ENCODE data around the gene SDCBP2. TPM values are rescaled to one million over a fixed set of nuclear protein-coding genes. Genes with fewer than 3 reads are reported as not detected.

Gene SDCBP2
- polyA plus RNA-seq, 1 of the 3 experiments (the other 2 are of a cell fraction) = 3.0 TPM

DNA sequence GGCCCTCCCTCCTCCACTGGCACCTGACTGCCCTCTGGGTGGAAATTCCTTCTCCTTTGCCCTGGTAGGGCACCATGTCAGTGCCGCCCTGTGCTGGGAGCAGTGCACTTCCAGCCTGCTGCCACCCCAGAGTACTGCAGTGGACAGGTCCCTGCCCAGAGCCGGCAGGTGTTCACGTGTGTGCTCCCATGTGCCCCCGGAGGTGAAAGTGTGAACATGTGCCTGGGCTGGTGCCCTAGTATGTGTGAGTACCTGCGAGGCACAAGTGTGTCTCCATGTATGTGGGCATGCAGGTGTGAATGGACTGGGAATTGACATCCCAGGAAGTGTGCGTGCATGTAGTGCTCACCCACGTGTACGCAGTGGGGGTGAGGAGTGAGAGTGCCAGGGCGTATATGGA, 29.4 kb downstream of the SDCBP2 start:
- H3F3A ChIP-seq (replicated peaks; ENCODE audit: insufficient read depth) = no peaks in the 10 kb centered on the region
- no peaks in the 10 kb centered on the region for H3K9me3 ChIP-seq
- TF ChIP-seq ELF1 (IDR thresholded peaks at IDR 0.05) (no peak), CTCF (IDR thresholded peaks at IDR 0.05) (peak; percentile 25; the same call in 1 of the 2 replicates)
- no peaks in the 10 kb centered on the region for H3K27me3 ChIP-seq (ENCODE audit: insufficient read depth)
- 98% methylated on average over 5 of the region's 9 CpGs for WGBS (ENCODE audit: low lambda C conversion rate)
- DNase-seq = peak; percentile 67
- H3K4me2 ChIP-seq = no peak overlapping the region
- H3K9me2 ChIP-seq = no peaks in the 10 kb centered on the region
- ChIA-PET POLR2A (no interaction called here), CTCF (interaction anchor here (1.2 to 2.9 kb wide), 2 partner anchors 15 to 167 kb away, joined by 6 to 11 read pairs; partner anchors contain the start of gene NSFL1C)
- no peak overlapping the region for H3K9ac ChIP-seq
- H3K4me1 ChIP-seq (ENCODE audit: control insufficient read depth in 1 of 2, insufficient read depth in 2 of 2, low read depth in 1 of 2, low read length in 1 of 2) = peaks cover 0 to 4% of the 10 kb centered on the region in 2 experiments; a peak in 1 of 4 replicates
- H4K20me1 ChIP-seq (ENCODE audit: insufficient read depth) = no peaks in the 10 kb centered on the region
- H2AFZ ChIP-seq (ENCODE audit: low read depth) = no peak overlapping the region
- H3K27ac ChIP-seq (ENCODE audit: low read depth in 2 of 2, low read length in 1 of 2) = no peak overlapping the region
- no peak overlapping the region for H3K4me3 ChIP-seq (ENCODE audit: low read depth in 2 of 2, low read length in 1 of 2)
- no peaks in the 10 kb centered on the region for H3K79me2 ChIP-seq (ENCODE audit: insufficient read depth)
- peaks cover 0 to 7% of the 10 kb centered on the region in 2 experiments for H3K36me3 ChIP-seq (replicated peaks in 1 of 2; ENCODE audit: control insufficient read depth in 1 of 2, insufficient read depth in 2 of 2, low read length in 1 of 2)

- no peak overlapping the region for H3K4me3 ChIP-seq (ENCODE audit: low read depth in 2 of 2, low read length in 1 of 2)
Observed at GRCh38 chr20:1298888-1299511, 29.9 kb downstream of the SDCBP2 start.

More at GRCh38 chr20:1298888-1299511, 29.9 kb downstream of the SDCBP2 start:
- peaks cover 0 to 4% of the 10 kb centered on the region in 2 experiments; a peak in 1 of 4 replicates for H3K4me1 ChIP-seq (ENCODE audit: control insufficient read depth in 1 of 2, insufficient read depth in 2 of 2, low read depth in 1 of 2, low read length in 1 of 2)
- no peaks in the 10 kb centered on the region for H3K79me2 ChIP-seq (ENCODE audit: insufficient read depth)
- no peaks in the 10 kb centered on the region for H3K9me2 ChIP-seq
- no peaks in the 10 kb centered on the region for H3K27me3 ChIP-seq (ENCODE audit: insufficient read depth)
- no peak overlapping the region for H3K4me2 ChIP-seq
- no peaks in the 10 kb centered on the region for H3K9me3 ChIP-seq
- no peak for DNase-seq
- H3K27ac ChIP-seq (ENCODE audit: low read depth in 2 of 2, low read length in 1 of 2) = no peak overlapping the region
- H3K9ac ChIP-seq = no peak overlapping the region
- POLR2A ChIA-PET = interaction anchor here (0.6 kb wide), 1 partner anchor 9 kb away, joined by 3 read pairs; no protein-coding TSS in a partner anchor
- no peaks in the 10 kb centered on the region for H3F3A ChIP-seq (replicated peaks; ENCODE audit: insufficient read depth)
- 87% methylated on average over 10 of the region's 10 CpGs for WGBS (ENCODE audit: low lambda C conversion rate)
- no peak overlapping the region for H2AFZ ChIP-seq (ENCODE audit: low read depth)
- TF ChIP-seq TCF12 (IDR thresholded peaks at IDR 0.05) = no peak
- no peak for TF ChIP-seq EP300 (IDR thresholded peaks at IDR 0.05; ENCODE audit: borderline replicate concordance in 1 of 2, low read depth in 1 of 2, low read length in 1 of 2)
- no peak for TF ChIP-seq NRF1 (IDR thresholded peaks at IDR 0.05; ENCODE audit: low read depth, low read length)
- TF ChIP-seq PBX3 (IDR thresholded peaks at IDR 0.05) = no peak
- TF ChIP-seq SMC3 (IDR thresholded peaks at IDR 0.05; ENCODE audit: low read depth, low read length) = no peak
- TF ChIP-seq JUND (IDR thresholded peaks at IDR 0.05) = no peak
- TF ChIP-seq GATA2 (CRISPR knock-in tag; IDR thresholded peaks at IDR 0.05) = no peak
- no peaks in the 10 kb centered on the region for H4K20me1 ChIP-seq (ENCODE audit: insufficient read depth)
- peaks cover 0 to 7% of the 10 kb centered on the region in 2 experiments for H3K36me3 ChIP-seq (replicated peaks in 1 of 2; ENCODE audit: control insufficient read depth in 1 of 2, insufficient read depth in 2 of 2, low read length in 1 of 2)
- CTCF ChIA-PET = interaction anchor here (0.9 to 2.9 kb wide), 4 partner anchors 16 to 168 kb away, joined by 3 to 11 read pairs (median 4); partner anchors contain the start of gene NSFL1C
